DOHH2 (cell line): ENCODE results near the gene CDH26.
"Not testable (repeated sequence)": the region's sequence is repeated elsewhere in the genome, so short reads cannot be mapped to it uniquely, and the experiment has no call there.

Experiments used
- H3F3A ChIP-seq: fragments of 200-600 bp; sonication (generic), shearing (Covaris generic); 2 replicates; pipeline ENCODE4 v1.6.0; 2016; ENCODE audit warnings: antibody characterized with exemption, mild to moderate bottlenecking; ENCODE audit not compliant: control insufficient read depth, insufficient read depth
- H3K27ac ChIP-seq: fragments of 200-600 bp; sonication (generic); 2 replicates; pipeline ENCODE4 v1.5.1; 2014; ENCODE audit warnings: low read depth, mild to moderate bottlenecking, low read length, moderate library complexity
- H3K27me3 ChIP-seq: fragments of 200-600 bp; sonication (generic); 2 replicates; pipeline ENCODE4 v1.6.1; 2014; ENCODE audit warnings: mild to moderate bottlenecking, low read length, mixed read lengths; ENCODE audit not compliant: control insufficient read depth
- H3K36me3 ChIP-seq: fragments of 200-600 bp; sonication (generic); 2 replicates; pipeline ENCODE4 v1.6.1; 2014; ENCODE audit warnings: mild to moderate bottlenecking, low read length, moderate library complexity, mixed read lengths; ENCODE audit not compliant: control insufficient read depth
- H3K4me1 ChIP-seq: fragments of 200-600 bp; sonication (generic); 2 replicates; pipeline ENCODE4 v1.6.1; 2014; ENCODE audit warnings: mild to moderate bottlenecking, low read length, mixed read lengths; ENCODE audit not compliant: control insufficient read depth
- H3K4me2 ChIP-seq: fragments of 200-600 bp; sonication (generic); 2 replicates; pipeline ENCODE4 v1.6.0; 2014; ENCODE audit warnings: mild to moderate bottlenecking, low read length, moderate library complexity
- H3K4me3 ChIP-seq: fragments of 200-600 bp; sonication (generic); 2 replicates; pipeline ENCODE4 v1.5.1; 2014; ENCODE audit warnings: mild to moderate bottlenecking, low read length, mixed read lengths
- H3K79me2 ChIP-seq: fragments of 200-600 bp; sonication (generic); 2 replicates; pipeline ENCODE4 v1.6.1; 2014; ENCODE audit warnings: mild to moderate bottlenecking, low read length, mixed read lengths; ENCODE audit not compliant: control insufficient read depth
- H3K9me2 ChIP-seq: fragments of 200-600 bp; sonication (generic); replicated peaks from 2 replicates; pipeline ENCODE4 v1.6.1; 2014; ENCODE audit warnings: mild to moderate bottlenecking, low read length, mixed read lengths; ENCODE audit not compliant: control insufficient read depth
- H3K9me3 ChIP-seq: fragments of 200-600 bp; sonication (generic); 2 replicates; pipeline ENCODE4 v1.6.1; 2014; ENCODE audit warnings: antibody characterized with exemption, low read length, mixed read lengths; ENCODE audit not compliant: control insufficient read depth, insufficient read depth
- H4K20me1 ChIP-seq: fragments of 200-600 bp; sonication (generic); 2 replicates; pipeline ENCODE4 v1.6.0; 2014; ENCODE audit warnings: low read depth, mild to moderate bottlenecking, antibody characterized with exemption, low read length, moderate library complexity; ENCODE audit not compliant: control insufficient read depth, insufficient read depth
- CTCF ChIP-seq: fragments of 200-600 bp; sonication (generic); IDR thresholded peaks from one replicate; pipeline ENCODE4 v1.5.1; 2014; ENCODE audit warnings: antibody characterized with exemption, mild to moderate bottlenecking, low read depth, low read length; ENCODE audit not compliant: poor library complexity, severe bottlenecking
- EZH2phosphoT487 ChIP-seq: fragments of 200-600 bp; sonication (generic); IDR thresholded peaks from 2 replicates; pipeline ENCODE4 v1.6.1; 2017; ENCODE audit warnings: borderline replicate concordance, mild to moderate bottlenecking, antibody characterized with exemption, low read length, moderate library complexity, mixed read lengths

CDH26 gene

DNA sequence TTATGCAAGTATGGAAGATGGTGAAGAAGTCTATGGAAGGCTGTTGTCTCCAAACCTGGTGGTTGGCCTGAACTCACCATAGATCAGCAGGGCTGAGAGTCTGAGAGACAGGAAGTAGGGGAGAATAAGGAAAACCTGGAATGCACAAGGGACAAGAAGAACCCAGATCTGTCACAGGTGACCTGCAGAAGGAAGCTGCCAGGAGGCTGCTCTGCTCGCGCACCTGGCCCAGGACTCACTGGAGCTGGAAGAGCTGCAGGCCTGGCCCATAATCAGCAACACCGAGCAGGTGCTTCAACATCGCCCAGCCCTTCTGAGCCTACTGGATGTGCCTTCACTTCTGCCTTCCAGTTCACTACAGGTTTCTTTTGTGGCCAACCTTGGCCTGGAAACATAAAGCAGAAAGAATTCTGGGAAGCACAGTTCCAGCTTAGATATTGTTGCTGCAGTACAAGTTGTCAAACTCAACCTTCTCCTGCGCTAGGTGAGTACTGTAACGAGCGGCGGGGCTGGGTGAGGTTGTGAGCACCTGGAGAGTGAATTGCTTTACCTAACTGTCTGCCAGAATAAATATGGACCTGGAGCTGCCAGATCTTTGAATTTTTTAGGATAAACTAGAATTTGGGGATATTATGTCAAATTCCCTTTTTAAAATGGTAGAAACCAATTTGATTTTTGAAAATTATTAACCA lies 82.4 kb downstream of the CDH26 start:
- H4K20me1 ChIP-seq: no peaks in the 10 kb centered on the region
- H3K4me3 ChIP-seq: no peak overlapping the region
- no peaks in the 10 kb centered on the region for H3K9me2 ChIP-seq
- H3K4me2 ChIP-seq: no peak overlapping the region
- no peak overlapping the region for H3K27ac ChIP-seq
- TF ChIP-seq EZH2phosphoT487 (no peak), CTCF (no peak)
- H3K9me3 ChIP-seq: no peaks in the 10 kb centered on the region
- H3K4me1 ChIP-seq: no peaks in the 10 kb centered on the region
- H3K79me2 ChIP-seq: no peaks in the 10 kb centered on the region
- no peaks in the 10 kb centered on the region for H3K36me3 ChIP-seq
- H3F3A ChIP-seq: no peaks in the 10 kb centered on the region
- H3K27me3 ChIP-seq: no peaks in the 10 kb centered on the region

- H3K9me3 ChIP-seq, H3K4me1 ChIP-seq, H3K9me2 ChIP-seq, H3K27me3 ChIP-seq, H4K20me1 ChIP-seq, H3K79me2 ChIP-seq, H3K27ac ChIP-seq, H3K4me3 ChIP-seq, H3K36me3 ChIP-seq, H3F3A ChIP-seq, H3K4me2 ChIP-seq: not testable (repeated sequence)
Observed at GRCh38 chr20:60041436-60042165, 83.4 kb downstream of the CDH26 start.

GRCh38 chr20:60043435-60043834 lies 85.2 kb downstream of the CDH26 start:
- Histone ChIP-seq H3K27ac (no peak overlapping the region), H3K4me3 (no peak overlapping the region), H3K4me1 (no peaks in the 10 kb centered on the region), H3K9me3 (no peaks in the 10 kb centered on the region), H3K27me3 (no peaks in the 10 kb centered on the region), H3F3A (no peaks in the 10 kb centered on the region), H4K20me1 (no peaks in the 10 kb centered on the region), H3K9me2 (no peaks in the 10 kb centered on the region), H3K36me3 (no peaks in the 10 kb centered on the region), H3K4me2 (no peak overlapping the region), H3K79me2 (no peaks in the 10 kb centered on the region)
- TF ChIP-seq CTCF (no peak), EZH2phosphoT487 (no peak)

GRCh38 chr20:60046011-60046413 lies 87.8 kb downstream of the CDH26 start:
- no peaks in the 10 kb centered on the region for H3K79me2 ChIP-seq

More at GRCh38 chr20:60046011-60046413, 87.8 kb downstream of the CDH26 start:
- no peaks in the 10 kb centered on the region for H3F3A ChIP-seq
- H4K20me1 ChIP-seq: no peaks in the 10 kb centered on the region
- no peaks in the 10 kb centered on the region for H3K9me2 ChIP-seq
- no peaks in the 10 kb centered on the region for H3K27me3 ChIP-seq
- H3K4me3 ChIP-seq: no peak overlapping the region
- H3K9me3 ChIP-seq: no peaks in the 10 kb centered on the region
- TF ChIP-seq CTCF: no peak
- no peak for TF ChIP-seq EZH2phosphoT487
- no peak overlapping the region for H3K27ac ChIP-seq
- no peaks in the 10 kb centered on the region for H3K4me1 ChIP-seq
- no peaks in the 10 kb centered on the region for H3K36me3 ChIP-seq
- H3K4me2 ChIP-seq: no peak overlapping the region
